Endothelial cell (in vitro differentiated cells): ENCODE results near the gene AKIRIN2. TPM values are rescaled to one million over a fixed set of nuclear protein-coding genes. Genes with fewer than 3 reads are reported as not detected.

ENCODE experiments used
- DNase-seq: peaks from one replicate; pipeline ENCODE4 v3.0.0; 2021; ENCODE audit warnings: low spot score
- H3K27ac Mint-ChIP-seq: one replicate; pipeline ENCODE4 v1.8.0; 2021; ENCODE audit warnings: mixed read lengths, inconsistent platforms; ENCODE audit not compliant: unreplicated experiment
- H3K27me3 Mint-ChIP-seq: one replicate; pipeline ENCODE4 v1.8.0; 2021; ENCODE audit warnings: mild to moderate bottlenecking, moderate library complexity, mixed read lengths, inconsistent platforms; ENCODE audit not compliant: unreplicated experiment
- H3K36me3 Mint-ChIP-seq: one replicate; pipeline ENCODE4 v1.8.0; 2021; ENCODE audit warnings: mild to moderate bottlenecking, low read depth, mixed read lengths, inconsistent platforms; ENCODE audit not compliant: unreplicated experiment
- H3K4me1 Mint-ChIP-seq: one replicate; pipeline ENCODE4 v1.8.0; 2021; ENCODE audit warnings: mild to moderate bottlenecking, mixed read lengths, inconsistent platforms; ENCODE audit not compliant: unreplicated experiment
- H3K4me3 Mint-ChIP-seq: one replicate; pipeline ENCODE4 v1.8.0; 2021; ENCODE audit warnings: mild to moderate bottlenecking, mixed read lengths, inconsistent platforms; ENCODE audit not compliant: unreplicated experiment
- H3K9me3 Mint-ChIP-seq: one replicate; pipeline ENCODE4 v1.8.0; 2021; ENCODE audit warnings: mixed read lengths, inconsistent platforms; ENCODE audit not compliant: unreplicated experiment
- total RNA-seq: library from RNA; stranded (reverse); fragmentation: NEBNext Ultra II Directional; extraction: Animal tissue kit (Norgen Biotek cat#: 25700); gene quantifications from one replicate; pipeline ENCODE4 v1.2.1, GENCODE V29; 2021; ENCODE audit not compliant: unreplicated experiment
- TF ChIP-seq, protein P1 (sequence below): fragments of 200-600 bp; sonication (generic); IDR thresholded peaks from one replicate; pipeline ENCODE4 v1.5.0; 2021; ENCODE audit warnings: antibody characterized with exemption; ENCODE audit not compliant: unreplicated experiment

Gene AKIRIN2
- total RNA-seq, 1 donor from 2014 or later, result 59.3 TPM

DNA sequence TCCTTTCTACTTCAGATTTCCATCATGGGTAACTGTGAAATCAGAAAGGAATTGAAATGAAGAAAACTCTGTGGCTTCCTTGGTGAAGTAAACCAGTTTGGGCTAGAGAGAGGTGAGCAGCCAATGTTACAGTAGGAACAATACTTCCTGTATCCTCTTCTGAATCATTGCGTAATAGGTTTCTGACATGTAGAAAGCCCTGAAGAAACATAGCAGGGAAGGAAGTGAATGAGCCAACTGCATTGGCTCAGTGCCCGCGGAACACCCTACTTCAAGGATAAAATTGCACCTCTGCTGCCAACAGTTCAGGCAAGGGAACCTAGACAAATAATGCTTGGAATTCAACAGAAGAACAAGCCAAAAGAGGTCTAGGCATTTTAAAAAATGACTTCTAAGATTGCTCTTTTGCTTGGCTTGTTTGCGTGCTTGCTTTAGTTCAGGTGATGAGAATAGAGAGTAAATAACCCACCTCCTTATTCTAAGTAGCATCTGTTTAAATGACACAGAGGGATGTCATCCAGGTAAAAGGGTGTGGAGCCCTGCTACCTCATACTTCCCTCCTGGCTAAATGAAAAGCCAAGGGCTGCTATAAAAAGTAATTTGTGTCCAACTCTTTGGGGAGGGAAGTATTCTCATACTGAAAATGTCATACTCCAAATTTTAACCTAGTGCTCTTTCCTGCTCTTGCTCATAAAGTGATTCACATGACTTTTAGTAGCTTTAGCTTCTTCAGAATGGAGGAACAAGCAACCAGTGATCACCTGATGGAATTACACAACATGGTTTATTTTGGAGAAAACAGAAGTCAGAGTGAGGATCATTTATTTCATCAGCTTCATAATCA, 30.0 kb upstream of the AKIRIN2 start:
- Mint-ChIP-seq H3K9me3 (no peaks in the 10 kb centered on the region), H3K4me1 (peaks cover 5% of the 10 kb centered on the region), H3K36me3 (no peaks in the 10 kb centered on the region), H3K27ac (no peak overlapping the region), H3K4me3 (no peak overlapping the region), H3K27me3 (no peaks in the 10 kb centered on the region)
- TF ChIP-seq, protein P1, sequence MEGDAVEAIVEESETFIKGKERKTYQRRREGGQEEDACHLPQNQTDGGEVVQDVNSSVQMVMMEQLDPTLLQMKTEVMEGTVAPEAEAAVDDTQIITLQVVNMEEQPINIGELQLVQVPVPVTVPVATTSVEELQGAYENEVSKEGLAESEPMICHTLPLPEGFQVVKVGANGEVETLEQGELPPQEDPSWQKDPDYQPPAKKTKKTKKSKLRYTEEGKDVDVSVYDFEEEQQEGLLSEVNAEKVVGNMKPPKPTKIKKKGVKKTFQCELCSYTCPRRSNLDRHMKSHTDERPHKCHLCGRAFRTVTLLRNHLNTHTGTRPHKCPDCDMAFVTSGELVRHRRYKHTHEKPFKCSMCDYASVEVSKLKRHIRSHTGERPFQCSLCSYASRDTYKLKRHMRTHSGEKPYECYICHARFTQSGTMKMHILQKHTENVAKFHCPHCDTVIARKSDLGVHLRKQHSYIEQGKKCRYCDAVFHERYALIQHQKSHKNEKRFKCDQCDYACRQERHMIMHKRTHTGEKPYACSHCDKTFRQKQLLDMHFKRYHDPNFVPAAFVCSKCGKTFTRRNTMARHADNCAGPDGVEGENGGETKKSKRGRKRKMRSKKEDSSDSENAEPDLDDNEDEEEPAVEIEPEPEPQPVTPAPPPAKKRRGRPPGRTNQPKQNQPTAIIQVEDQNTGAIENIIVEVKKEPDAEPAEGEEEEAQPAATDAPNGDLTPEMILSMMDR, result no peak
- no peak for DNase-seq

DNA sequence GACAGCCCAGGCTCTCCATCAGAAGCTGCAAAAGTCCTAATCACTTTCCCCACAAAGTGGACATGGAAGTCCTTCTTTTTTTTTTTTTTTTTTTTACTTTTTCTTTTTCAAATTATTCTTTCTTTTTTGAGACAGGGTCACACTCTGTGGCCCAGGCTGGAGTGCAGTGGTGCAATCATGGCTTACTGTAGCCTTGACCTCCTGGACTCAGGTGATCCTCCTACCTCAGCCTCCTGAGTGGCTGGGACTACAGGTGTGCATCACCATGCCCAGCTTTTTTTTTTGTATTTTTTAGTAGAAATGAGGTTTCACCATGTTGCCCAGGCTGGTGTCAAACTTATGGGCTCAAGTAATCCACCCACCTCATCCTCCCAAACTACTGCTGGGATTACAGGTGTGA, 29.0 kb upstream of the AKIRIN2 start:
- TF ChIP-seq, protein P1, result no peak
- Mint-ChIP-seq H3K4me1 (peaks cover 5% of the 10 kb centered on the region), H3K36me3 (no peaks in the 10 kb centered on the region), H3K4me3 (no peak overlapping the region), H3K9me3 (no peaks in the 10 kb centered on the region), H3K27ac (no peak overlapping the region), H3K27me3 (no peaks in the 10 kb centered on the region)
- no peak for DNase-seq

DNA sequence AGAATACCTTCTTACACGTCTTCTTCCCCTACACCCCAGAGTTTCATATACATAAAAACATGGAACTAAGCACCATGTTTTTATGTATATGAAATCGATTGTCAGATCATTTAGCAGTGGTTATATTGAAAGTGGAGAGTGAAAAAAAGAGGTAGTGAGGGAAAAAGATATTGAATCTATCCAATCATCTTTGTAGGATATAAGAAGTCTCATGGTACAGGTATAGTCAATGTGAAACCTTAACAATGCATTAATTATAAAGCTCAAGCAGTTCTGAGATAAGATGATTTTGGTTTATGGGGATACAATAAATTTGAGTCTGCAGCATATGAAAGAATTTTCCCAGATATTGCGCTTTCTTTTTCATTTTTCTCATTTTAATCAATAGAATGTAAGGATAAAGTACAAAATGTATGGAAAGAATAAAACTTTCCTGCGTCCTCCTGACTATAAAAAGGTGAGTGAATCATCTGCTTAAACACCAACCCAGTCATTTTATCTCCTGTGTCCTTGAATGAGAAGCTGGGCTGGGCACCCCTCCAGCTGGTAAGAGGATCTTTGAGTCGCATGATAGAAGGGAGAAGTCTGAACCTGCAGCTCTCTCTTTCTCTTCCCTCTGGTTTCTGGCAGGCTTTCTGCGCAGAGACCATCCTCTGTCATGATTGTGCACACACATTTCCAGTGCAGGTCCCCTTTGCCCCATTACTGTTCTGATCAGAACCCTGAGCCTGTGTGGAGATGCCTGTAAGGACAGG, 28.1 kb upstream of the AKIRIN2 start:
- no peak for DNase-seq
- Mint-ChIP-seq H3K4me1 (peaks cover 5% of the 10 kb centered on the region), H3K36me3 (no peaks in the 10 kb centered on the region), H3K27me3 (no peaks in the 10 kb centered on the region), H3K4me3 (no peak overlapping the region), H3K9me3 (no peaks in the 10 kb centered on the region), H3K27ac (no peak overlapping the region)
- TF ChIP-seq, protein P1, result no peak

DNA sequence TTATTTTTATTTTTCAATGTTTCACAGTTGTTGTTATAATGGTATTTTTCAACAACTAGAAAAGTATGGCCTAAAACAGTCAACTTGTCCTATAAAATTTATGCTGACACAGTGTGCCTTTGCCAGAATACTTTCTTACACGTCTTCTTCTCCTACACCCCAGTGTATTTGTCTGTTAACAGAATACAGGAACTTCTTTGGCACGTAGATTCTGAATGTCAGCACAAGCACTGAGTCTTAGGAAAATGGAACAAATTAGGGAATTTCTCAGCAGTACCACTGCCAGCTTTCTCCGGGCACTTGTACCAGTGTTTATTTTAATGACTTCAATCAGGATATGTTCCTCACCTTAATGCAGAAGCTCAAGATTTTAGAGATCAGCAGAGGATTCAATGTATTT, 26.7 kb upstream of the AKIRIN2 start:
- no peak for DNase-seq
- Mint-ChIP-seq H3K27ac (no peak overlapping the region), H3K4me1 (peaks cover 5% of the 10 kb centered on the region), H3K9me3 (no peaks in the 10 kb centered on the region), H3K4me3 (no peak overlapping the region), H3K36me3 (no peaks in the 10 kb centered on the region), H3K27me3 (no peaks in the 10 kb centered on the region)
- TF ChIP-seq, protein P1, result no peak
